HTERT RPE-1 (cell line): Measurements from ENCODE around the gene WNT7B.

ENCODE experiments used
- in situ Hi-C: fragments of 300-500 bp; cut with MboI; formaldehyde crosslinking; loops from 4 replicates; pipeline ENCODE4 v1.14.3; 2020; ENCODE audit warnings: low sequenced_read_pairs

The WNT7B gene

DNA sequence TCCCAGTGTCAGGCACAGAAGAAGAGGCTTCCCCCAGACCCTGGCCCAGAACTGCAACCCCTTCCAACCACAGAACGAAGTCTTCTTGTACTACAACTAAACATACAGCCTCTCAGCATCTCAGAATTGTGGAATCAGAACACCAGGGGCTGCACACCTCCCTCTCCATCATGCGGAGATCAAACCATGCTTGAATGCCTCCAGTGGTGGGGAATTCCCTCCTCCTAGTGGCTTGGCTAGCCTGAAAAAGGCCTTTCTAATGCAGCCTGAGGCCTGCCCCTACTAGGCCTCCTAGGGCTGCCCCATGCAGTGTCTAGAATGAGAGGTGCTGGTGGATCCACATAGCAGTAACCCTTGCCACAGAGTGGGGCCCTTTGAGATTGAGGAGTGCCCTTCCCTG, 62.7 kb downstream of the WNT7B start:
- in situ Hi-C loops, result no loop called here

DNA sequence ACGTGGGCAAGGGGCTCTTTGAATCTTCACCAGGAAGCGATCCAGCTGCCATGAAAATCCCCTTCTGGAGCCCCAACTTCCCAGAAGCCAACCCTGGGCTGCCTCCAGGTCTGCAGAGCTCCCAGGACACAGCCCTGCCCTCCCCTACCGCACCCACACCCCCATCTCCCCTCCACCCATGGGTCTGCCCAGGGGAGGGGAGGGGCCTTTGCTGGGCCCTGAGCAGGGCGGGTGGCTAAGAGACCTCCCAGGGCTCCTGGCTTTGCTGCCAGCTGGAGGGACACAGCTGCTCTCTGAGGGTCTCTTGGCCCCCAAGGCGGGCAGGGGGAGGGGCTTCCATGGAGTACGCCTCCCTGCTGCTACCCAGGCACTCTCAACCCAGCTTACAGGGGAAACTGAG, 64.1 kb downstream of the WNT7B start:
- in situ Hi-C loops, result no loop called here

DNA sequence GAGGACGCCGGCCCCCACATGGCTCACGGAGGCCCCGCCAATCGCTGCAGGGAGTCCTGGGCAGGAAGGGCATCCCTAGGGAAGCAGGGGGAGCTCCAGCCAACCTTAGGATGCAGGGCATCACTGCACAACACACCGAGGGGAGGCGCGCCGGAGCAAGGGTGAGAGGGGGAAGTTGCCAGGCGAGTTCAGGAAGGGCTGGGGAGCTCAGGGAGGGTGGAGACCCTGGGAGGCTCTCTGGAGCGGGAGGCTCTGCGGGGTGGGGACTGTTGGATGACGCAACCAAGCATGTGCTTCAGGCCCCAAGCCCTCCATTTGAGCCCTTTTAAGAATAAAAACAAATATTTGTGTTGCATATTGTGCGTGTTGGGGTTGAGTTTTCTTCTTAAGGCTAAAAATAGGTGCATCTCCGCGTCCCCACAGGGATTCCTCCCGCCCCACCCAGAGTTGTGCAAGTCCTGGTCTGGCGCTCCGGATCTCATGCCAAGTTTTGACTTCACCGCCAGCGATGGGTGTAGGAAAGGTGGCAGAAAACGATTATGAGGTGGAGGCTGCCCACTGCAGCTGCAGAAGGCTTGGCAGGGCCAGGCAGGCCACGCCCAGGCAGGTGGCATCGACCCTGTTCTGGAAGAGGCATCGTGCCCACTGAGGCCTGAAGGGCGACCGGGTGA, 65.2 kb downstream of the WNT7B start:
- in situ Hi-C loops, result no loop called here

DNA sequence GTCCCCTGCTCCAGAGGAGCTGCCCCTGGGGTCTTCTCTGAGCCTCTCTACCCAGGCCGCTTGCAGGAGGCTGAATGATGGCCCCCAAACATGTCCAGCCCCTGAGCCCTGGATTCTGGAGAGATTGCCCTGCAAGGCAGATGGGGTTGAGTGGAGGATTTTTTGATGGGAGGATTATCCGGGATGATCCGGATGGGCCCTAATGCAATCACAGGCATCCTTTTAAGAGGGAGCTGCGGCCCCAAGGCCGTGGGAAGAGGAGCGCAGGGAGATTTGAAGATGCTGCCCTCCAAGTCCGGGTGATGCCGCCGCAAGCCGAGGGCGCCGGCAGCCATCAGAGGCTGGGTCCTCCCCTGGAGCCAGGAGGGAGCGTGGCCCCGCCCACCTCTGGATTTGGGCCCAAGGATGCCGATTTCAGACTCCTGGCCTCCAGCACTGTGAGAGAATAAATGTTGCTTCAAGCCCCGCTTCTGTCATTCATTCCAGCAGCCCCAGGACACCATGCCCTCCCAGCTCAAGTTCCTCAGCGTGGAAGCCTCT, 66.0 kb downstream of the WNT7B start:
- in situ Hi-C loops, result no loop called here

DNA sequence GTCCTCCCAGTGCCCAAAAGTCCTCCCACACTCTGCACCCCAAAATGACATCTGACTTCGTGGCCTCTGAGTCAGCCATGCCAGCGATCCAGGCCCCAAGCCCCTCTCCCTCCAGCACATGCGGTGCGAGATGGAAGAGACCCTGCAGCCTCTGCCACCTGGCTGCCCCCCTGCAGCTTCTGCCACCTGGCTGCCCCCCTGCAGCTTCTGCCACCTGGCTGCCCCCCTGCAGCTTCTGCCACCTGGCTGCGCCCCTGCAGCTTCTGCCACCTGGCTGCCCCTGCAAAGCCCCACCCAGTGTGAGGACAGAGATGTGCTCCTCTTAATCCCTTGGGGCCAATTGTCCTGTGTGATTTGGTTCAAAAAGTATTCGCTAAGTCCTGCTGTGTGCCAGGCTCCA, 68.0 kb downstream of the WNT7B start:
- in situ Hi-C loops, result no loop called here

DNA sequence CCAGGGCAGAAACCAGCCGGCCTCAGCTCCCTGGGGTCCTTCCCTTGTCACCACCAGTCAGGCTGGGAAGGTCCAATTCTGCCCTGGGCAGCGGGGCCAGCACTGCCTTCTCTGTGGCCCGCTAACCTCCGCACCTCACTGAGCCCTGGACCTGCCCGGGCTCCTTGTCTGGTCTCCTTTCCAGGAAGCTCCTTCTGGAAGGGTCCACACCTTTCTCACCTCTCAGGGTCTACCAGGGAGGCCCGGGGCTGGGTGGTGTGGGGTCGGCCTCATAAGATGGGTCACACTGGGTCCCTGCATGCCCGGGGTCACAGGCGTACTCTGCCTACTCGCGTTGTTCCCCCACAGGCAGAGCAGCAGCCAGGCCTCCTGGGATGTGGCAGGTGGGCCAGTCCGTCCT, 69.0 kb downstream of the WNT7B start:
- in situ Hi-C loops, result no loop called here

DNA sequence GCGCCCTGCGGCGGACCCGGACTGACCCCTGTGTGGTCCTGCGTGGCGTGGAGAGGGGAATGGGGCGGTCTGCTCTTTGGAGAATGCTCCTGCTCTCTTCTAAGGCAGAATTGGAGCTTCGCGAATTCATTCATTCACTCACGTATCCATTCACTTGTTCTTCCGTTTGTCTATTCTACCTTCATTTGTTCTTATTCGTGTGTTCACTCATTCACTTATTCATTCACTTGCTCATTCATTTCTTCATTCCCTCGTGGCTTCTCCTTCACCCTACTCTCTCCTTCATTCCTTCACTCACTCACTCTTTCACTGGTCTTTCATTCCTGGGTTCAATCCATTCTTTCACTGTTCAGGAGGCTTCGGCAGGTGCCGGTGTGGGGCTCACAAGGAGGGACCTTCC, 69.6 kb downstream of the WNT7B start:
- in situ Hi-C loops, result no loop called here

DNA sequence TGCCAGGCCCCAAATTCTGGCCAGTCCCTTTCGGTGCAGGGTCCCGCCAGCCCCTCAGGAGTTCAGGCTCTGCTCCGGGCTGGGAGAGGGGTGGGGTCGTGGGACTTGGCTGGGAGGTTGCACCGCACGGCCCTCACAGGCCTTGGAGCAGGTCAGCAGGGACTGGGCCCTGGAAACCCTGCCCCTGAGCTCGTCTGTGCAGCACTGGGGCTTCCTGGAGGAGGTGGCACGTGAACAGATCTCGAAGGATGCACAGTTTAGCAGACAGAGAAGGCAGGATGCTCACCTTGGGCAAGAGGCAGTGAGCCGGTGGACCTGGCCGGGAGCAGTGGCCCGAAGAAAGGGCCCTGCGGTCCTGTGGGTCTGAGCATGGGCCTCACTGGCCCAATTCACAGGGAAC, 70.0 kb downstream of the WNT7B start:
- in situ Hi-C loops, result no loop called here

DNA sequence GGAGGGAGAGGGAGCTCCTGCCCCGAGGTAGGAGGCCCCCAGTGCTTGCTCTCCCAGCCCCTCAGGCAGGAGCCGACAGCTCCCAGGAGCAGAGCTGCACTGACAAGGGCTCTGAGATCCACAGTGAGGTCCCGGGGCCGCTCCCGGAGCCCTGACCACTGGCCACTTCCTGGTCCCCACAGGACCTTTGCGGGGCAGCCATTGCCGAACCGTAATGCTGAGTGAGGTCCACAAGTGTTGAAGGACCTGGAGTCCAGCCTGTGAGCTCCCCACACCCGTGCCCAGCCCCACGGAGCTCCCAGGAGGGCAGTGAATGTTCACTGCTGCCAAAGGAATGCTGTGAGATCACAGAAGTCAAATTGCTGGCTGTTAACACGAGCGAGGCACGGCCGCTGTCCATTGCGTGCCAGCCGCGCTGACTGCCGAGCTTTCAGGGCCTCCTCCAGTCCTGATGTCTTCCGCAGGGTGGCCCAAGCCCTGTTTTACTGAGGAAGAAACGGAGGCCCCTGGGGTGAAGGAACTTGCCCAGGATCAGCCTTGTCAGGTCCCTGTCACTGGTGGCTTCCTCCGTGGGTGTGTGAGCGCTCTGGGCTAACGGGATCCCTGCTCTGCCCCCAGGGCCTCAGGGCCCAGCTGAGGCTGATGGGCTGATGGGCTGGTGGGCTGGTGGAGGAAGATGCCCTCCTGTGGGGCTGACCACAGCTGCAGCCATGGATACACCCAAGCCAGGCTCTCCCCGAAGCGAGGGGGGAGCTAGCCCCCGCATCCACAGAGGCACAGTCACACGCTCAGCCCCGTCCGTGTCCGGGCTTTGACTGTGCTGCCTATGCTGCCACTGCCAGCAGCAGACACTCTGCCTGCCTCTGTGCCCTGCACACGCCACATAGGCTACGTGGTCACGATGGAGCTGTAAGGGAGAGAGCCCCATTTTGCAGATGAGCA, 70.8 kb downstream of the WNT7B start:
- in situ Hi-C loops, result no loop called here

DNA sequence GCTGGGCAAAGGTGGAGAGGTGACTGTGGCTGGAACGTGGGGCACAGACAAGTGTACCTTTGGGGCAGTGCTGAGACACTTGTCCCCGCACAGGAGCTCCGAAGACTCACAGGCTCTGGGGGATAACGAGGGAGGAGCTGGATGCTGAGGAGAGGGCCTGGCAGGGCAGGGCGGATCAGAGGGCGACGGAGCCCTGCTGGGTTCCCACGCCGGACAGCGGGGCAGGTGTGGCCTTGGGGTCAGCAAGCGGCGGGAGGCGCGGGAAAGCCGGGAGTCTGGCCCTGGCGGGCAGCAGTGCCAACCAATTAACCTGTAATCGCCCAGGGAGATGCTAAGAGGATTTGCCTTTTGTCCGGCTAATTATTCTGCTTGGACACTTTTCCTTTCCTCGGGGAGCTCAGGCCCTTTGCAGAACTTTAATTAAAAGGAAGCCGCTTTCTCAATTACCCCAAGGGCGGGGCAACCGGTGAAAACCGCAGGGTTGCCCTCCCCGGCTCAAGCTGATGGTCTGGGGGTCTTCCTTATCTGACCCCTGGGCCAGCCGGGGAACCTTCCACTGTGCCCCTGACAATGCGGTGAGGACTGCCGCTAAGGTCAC, 71.5 kb downstream of the WNT7B start:
- in situ Hi-C loops, result no loop called here

DNA sequence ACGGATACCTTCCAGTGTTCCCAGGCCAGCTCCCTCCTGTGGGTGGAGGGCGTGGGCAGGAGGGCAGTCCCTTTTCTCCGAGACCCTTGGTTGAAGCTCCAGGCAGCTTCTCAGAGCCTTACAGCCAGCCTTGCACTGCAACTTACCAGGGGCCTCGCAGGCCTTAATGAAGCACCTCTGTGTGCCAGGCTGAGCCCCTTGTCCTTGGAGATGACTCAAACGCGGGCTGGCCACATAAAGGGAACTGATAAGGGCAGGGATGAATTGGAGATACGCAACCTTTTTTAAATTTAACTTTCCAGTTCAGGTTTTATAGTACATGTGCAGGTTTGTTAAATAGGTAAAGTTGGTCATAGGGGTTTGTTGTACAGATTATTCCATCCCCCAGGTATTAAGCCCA, 72.7 kb downstream of the WNT7B start:
- in situ Hi-C loops, result no loop called here

DNA sequence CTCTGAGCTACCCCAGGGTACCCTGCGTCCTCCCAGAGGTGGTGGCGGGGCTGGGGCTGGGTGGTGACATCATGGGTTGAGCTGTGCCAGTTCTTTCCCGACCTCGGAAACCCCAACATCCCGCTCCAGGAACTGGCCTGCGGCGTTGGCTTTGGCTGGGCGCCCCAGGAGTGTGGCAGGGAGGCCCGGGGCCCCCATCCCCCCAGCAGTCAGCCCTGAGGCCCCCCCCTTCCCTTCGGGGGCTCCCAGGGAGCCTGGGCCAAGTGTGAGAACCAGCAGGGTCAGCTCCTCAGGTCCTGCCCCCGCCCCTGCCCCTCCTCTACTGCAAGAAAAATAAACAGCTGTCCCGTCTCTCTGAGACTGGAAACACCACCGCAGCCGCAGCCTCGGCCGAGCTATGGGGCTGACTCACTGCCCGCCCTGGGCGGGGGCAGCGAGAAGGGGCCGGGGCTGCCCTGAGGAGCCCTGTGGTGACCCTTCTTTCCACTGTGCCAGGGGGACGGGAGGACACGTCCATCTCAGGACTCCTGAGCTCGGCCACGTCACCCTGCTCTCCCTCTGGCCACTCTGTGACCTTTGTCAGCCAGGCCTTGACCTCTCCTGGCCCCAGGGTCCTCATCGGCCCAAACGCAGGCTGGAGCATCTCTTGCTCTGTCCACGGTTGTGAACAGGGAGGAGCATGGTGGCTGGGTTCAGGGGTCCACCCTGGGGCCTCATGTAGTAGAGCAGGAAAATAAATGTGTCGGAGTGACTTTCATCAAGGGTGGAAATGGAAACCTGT, 73.4 kb downstream of the WNT7B start:
- in situ Hi-C loops, result no loop called here

DNA sequence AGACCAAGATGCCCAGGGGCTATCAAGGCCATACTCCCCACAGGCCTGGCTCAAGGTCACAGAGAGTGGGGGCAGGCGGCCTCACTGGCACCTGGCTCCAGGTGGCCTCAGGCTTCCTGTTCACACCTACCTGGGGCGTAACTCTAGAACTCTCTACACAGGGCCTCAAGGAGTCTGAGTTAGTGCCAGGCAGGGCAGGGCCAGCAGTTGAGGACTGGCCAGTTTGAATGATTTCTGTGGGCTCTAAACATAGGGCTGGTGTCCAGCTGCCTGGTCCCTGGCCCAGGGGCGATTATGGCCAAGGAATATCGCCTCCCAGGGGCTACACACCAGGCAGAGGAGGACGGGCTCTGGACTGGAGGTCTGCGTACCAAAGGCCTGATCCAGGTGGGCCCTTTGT, 79.2 kb downstream of the WNT7B start:
- in situ Hi-C loops, result no loop called here

DNA sequence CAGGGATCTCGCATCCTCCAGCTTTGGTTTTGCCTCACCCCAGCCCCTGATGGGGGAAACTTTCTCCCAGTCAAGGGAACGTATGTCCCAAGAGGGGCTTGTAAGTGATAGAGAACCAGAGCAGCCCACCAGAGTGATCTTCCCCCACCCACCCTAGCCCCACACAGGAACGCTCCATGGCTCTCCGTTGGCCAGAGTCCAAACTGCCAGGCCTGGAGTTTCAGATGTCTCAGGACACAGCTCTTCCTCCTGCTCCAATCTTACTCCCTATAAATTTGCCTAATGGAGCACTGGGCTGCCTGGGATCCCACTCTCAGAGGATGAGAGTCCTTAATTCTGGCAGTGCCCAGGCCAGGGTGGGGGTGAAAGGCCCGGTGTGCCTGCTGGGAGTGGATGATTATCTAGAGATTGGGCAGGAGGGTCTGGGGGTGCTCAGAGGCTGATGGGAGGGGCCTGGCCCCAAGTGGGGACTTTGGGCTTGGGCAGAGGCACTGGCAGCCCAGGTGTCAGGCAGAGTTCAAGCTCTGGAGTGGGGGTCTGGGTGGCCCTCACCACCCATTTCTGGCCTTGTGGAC, 79.9 kb downstream of the WNT7B start:
- in situ Hi-C loops, result no loop called here

DNA sequence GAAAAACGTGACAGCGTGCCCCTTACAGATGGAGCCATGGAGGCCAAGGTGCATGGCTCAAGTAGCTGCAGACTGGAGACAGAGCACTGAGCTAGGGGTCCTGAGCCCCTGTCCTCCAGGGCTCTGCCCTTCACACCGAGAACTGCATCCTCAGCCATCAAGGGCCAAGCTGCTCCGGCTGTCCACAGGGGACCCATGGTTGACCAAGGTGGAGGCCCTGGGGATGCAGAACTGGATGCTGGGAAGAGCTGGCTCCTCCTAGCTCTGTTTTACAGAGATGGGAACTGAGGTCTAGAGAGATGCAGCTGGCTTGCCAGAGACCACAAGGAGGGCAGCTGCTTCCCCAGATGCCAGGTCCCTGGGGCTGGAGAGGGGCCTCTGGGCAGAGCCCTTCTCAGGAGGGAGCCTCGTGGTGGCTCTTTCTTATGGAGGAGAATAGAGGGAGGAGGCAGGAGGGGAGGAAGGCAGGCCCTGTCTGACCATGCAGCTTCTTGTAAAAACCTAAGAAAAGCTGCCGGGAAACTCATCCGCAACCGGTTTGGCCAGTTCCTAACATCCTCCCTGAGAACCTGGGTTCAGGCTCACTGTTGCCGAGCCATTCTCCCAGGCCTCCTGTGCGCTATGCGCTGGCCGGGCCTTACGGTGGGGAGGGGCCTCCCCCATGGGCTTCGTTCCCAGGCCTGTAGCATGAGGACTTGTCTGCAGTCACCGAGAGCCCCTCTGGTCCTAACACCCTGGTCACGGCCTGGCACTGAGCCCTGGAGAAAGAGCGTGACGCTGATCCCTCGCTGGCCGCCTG, 80.6 kb downstream of the WNT7B start:
- in situ Hi-C loops, result no loop called here

DNA sequence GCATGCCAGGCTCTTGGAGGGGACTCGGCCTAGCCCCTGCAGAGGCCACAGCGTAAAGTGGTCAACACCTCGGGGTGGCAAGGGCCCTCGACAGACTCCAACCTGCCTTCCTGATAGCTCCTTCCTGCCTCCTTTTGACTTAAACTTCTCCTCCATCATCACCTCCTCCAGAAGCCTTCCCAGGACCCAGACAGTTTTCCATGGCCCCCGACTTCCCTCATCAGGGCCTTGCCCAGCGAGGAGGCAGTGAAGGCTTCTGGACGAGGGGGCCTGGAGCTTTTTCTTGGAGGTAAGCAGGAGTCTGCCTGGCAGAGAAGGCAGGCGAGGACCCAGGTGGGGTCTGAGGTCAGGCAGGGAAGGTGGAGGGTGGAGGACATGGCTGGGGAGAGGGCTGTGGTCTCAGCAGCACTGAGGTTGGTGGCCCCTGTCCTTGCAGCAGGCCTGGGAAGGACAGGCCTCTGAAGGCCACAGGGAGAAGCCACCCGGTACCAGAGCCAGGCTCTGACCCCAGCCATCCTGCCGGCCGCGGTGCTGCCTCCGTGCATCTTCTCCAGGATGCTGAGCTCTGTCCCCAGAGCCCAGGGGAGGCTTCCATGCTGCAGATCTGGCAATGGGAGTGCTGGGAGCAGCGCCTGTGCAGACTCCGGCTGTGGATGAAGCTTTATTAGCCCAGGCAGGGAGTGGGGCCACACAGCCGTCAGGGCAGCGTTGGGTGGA, 81.4 kb downstream of the WNT7B start:
- in situ Hi-C loops, result no loop called here

DNA sequence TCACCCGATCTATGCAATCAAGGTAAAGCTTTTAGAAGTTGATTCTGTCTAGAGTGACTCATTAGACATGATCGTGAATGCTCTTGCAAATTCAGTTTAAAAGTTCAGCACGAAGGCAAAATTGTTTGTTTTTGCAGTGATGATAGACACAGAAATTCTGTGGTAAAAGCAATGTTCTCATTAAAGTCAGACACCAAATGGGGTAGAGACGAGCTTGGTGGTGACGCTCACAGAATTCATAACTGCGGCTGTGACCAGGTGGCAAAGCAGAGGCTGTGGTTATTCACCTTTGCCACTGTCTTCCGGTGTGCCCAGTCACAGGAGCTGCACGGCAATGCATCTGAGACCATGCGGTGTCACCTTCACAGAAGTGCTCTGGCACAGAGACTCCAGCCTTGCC, 83.4 kb downstream of the WNT7B start:
- in situ Hi-C loops, result no loop called here

DNA sequence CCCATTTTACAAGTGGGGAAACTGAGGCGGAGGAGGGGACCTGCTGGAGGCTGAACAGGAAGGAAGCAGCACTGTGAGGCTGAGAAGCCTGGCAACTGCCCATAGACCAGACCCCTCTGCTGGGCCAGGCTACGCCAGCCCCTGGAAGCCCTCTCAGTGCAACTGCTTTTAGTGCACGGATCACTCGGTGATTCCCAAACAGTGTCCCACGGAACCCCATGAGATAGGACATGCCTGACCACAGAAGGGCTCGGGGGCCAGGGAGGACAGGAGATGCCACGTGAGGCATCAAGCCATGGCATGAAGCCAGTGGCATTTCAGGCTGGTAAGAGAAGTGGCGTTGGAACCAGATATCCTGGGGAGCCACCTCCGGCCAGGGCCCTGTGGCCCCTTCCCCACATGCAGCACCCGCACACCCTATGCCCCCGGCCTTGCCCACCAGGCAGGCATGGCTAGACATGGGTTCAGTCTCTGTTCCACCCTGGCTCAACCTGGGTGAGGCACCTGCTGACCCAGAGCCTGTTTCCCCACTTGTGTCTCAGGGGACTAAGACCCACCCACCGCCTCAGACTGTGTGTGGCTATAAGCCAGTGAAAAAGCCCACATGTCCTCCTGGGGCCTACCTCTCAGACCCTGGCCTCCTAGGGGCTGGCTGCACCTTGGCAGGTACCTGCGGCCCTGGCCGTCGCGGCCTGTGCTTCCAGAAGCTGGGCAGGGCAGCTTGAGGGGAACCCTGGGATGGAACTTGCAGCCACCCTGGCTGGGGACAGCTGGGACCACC, 84.1 kb downstream of the WNT7B start:
- in situ Hi-C loops, result no loop called here
